K562 (cell line): ENCODE measurements around the gene SEL1L. TPM values are rescaled to one million over a fixed set of nuclear protein-coding genes. Genes with fewer than 3 reads are reported as not detected.

Source experiments
- ATAC-seq: fragments of 200-7000 bp; cut with Tn5 transposase; 3 replicates; pipeline ENCODE4 v1.9.1; 2020; ENCODE audit warnings: moderate library complexity
- BruUV-seq: library from RNA; stranded (reverse); fragments of 400-500 nt; replicated peaks from 2 replicates; lab custom pipeline; 2021; lab: Mats Ljungman, UMichigan
- CTCF ChIA-PET: fragments of 300-600 bp; formaldehyde crosslinking; extraction: SDS; loops from one replicate; lab custom pipeline; 2021; ENCODE audit warnings: low intra/inter-chr PET ratio; lab: Yijun Ruan, JAX
- POLR2A ChIA-PET: fragments of 300-600, 350-650 bp; sonication (Branson Sonifier 250); formaldehyde crosslinking; extraction: SDS; loops from one replicate; lab custom pipeline; 2021; ENCODE audit warnings: antibody characterized with exemption, inconsistent platforms; lab: Yijun Ruan, JAX
- DNase-seq, 4 experiments: peaks; one replicate each; pipeline versions ENCODE4 v3.0.0 to v3.0.0-alpha.2; 2011 to 2018; ENCODE audit warnings: low spot score in 3 of 4, mixed read lengths in 3 of 4; ENCODE audit errors: extremely low read depth in 1 of 4
- FAIRE-seq: peaks from 2 replicates; lab custom pipeline; 2011; peaks lifted over from hg19 to GRCh38; lab: Jason Lieb, UNC
- H2AFZ ChIP-seq: 2 replicates; pipeline ENCODE4 v1.6.0; 2011; ENCODE audit warnings: low read depth, low read length, control low read depth, inconsistent platforms
- H3K27ac ChIP-seq: fragments of 200-600 bp; 3 replicates; pipeline ENCODE4 v1.8.0; 2011; ENCODE audit warnings: low read depth, mild to moderate bottlenecking, control low read depth, inconsistent platforms, low read length, moderate library complexity, mixed read lengths; ENCODE audit errors: extremely low read depth
- H3K27me3 ChIP-seq, 2 experiments: fragments of 300-600 bp in 1 of 2; 2 replicates in 1 of 2; 3 replicates in 1 of 2; pipeline versions ENCODE4 v1.6.0 to v1.8.0; 2011; ENCODE audit warnings: inconsistent platforms in 2 of 2, low read length in 2 of 2, mild to moderate bottlenecking in 1 of 2, mixed read lengths in 1 of 2, moderate library complexity in 1 of 2; ENCODE audit not compliant: control insufficient read depth in 2 of 2, insufficient read depth in 2 of 2
- H3K36me3 ChIP-seq: fragments of 300-600 bp; 3 replicates; pipeline ENCODE4 v1.8.0; 2011; ENCODE audit warnings: mild to moderate bottlenecking, low read length, inconsistent platforms; ENCODE audit not compliant: control insufficient read depth, insufficient read depth
- H3K4me1 ChIP-seq, 2 experiments: fragments of 200-600 bp in 1 of 2; replicated peaks in 1 of 2; 2 replicates in 1 of 2; 3 replicates in 1 of 2; pipeline versions ENCODE4 v1.5.1 to v1.8.0; 2011; ENCODE audit warnings: inconsistent platforms in 2 of 2, low read length in 2 of 2, mild to moderate bottlenecking in 1 of 2, mixed read lengths in 1 of 2, moderate library complexity in 1 of 2; ENCODE audit not compliant: control insufficient read depth in 2 of 2, insufficient read depth in 2 of 2
- H3K4me2 ChIP-seq: 2 replicates; pipeline ENCODE4 v1.6.1; 2011; ENCODE audit warnings: low read length, control low read depth, inconsistent platforms, mixed read lengths; ENCODE audit not compliant: insufficient read depth
- H3K4me3 ChIP-seq: fragments of 200-600 bp; sonication (generic), shearing (Covaris generic); 2 replicates; pipeline ENCODE4 v1.5.1; 2016; ENCODE audit warnings: control low read depth, inconsistent platforms
- H3K79me2 ChIP-seq: fragments of 200-600 bp; 3 replicates; pipeline ENCODE4 v1.8.0; 2011; ENCODE audit warnings: low read length, inconsistent platforms; ENCODE audit not compliant: control insufficient read depth, insufficient read depth
- H3K9ac ChIP-seq, 2 experiments: 2 replicates each; pipeline versions ENCODE4 v1.6.0 to v1.6.1; 2011; ENCODE audit warnings: low read depth in 2 of 2, low read length in 2 of 2, control low read depth in 1 of 2, inconsistent platforms in 1 of 2, mild to moderate bottlenecking in 1 of 2, mixed read lengths in 1 of 2; ENCODE audit not compliant: insufficient read depth in 1 of 2
- H3K9me1 ChIP-seq: one replicate; pipeline ENCODE4 v1.6.0; 2011; ENCODE audit warnings: inconsistent platforms, mild to moderate bottlenecking, low read length, moderate library complexity; ENCODE audit not compliant: control insufficient read depth, insufficient read depth
- H3K9me3 ChIP-seq: replicated peaks from 2 replicates; pipeline ENCODE4 v1.5.1; 2011; ENCODE audit warnings: low read depth, low read length, inconsistent platforms; ENCODE audit not compliant: control insufficient read depth, insufficient read depth
- H4K20me1 ChIP-seq: replicated peaks from 2 replicates; pipeline ENCODE4 v1.6.1; 2011; ENCODE audit warnings: low read length, inconsistent platforms, mixed read lengths; ENCODE audit not compliant: control insufficient read depth, insufficient read depth
- NFRKB ChIP-seq: fragments of 450-650 bp; IDR thresholded peaks from 2 replicates; pipeline ENCODE4 v1.6.1; 2016; ENCODE audit warnings: low read depth
- WGBS: fragments of 100-300 bp; shearing (Covaris generic); methylation state at CpG from one replicate; pipeline ENCODE4 v1.1.6; 2016; ENCODE audit warnings: low coverage, mixed read lengths; ENCODE audit not compliant: insufficient coverage; ENCODE audit errors: missing lambda C conversion rate; 5-methylcytosine and 5-hydroxymethylcytosine counted together
- in situ Hi-C: fragments of 300-500 bp; cut with MboI; formaldehyde crosslinking; loops from 4 replicates; pipeline ENCODE4 v1.15.0; 2018; ENCODE audit warnings: inconsistent platforms, mixed read lengths
- intact Hi-C: fragments of 100-400 bp; cut with micrococcal nuclease; formaldehyde crosslinking; loops from 2 replicates; pipeline ENCODE4 v1.14.2; 2022
- polyA plus RNA-seq, 8 experiments: library from polyadenylated mRNA; depleted of rRNA in 4 of 8; stranded (reverse) in 5 of 8; unstranded in 3 of 8; fragments of >200 nt; fragmentation: Nextera tagmentation in 2 of 8; fragmentation: Illumina TruSeq in 1 of 8; extraction: Ambion mirVana in 2 of 8; extraction: Trizol in 1 of 8; gene quantifications; 2 replicates each; pipeline versions ENCODE4 v1.2.1 to v1.2.3, GENCODE V29; 2011 to 2014; ENCODE audit warnings: inconsistent platforms in 1 of 8, missing spikeins in 1 of 8
- total RNA-seq, 7 experiments: library from RNA; depleted of rRNA in 6 of 7; stranded (reverse); fragments of >200 nt in 6 of 7; fragmentation: Illumina TruSeq in 2 of 7; extraction: Trizol in 2 of 7; gene quantifications; 2 replicates each; pipeline versions ENCODE4 v1.2.1 to v1.2.3, GENCODE V29; 2011 to 2021; ENCODE audit warnings: low replicate concordance in 1 of 7
- TF ChIP-seq, protein P1 (sequence below): IDR thresholded peaks from 2 replicates; pipeline ENCODE4 v1.6.1; 2011; ENCODE audit not compliant: insufficient read length; ENCODE audit errors: extremely low read depth
- TF ChIP-seq, protein P2 (sequence below): fragments of 450-650 bp; IDR thresholded peaks from 2 replicates; pipeline ENCODE4 v1.6.1; 2016; ENCODE audit warnings: mild to moderate bottlenecking, moderate library complexity
- TF ChIP-seq, protein P3 (sequence below): sonication (generic); formaldehyde crosslinking; IDR thresholded peaks from 2 replicates; pipeline ENCODE4 v1.8.0; 2022; ENCODE audit warnings: mild to moderate bottlenecking, missing genetic modification reagents

SEL1L gene
- total and polyA plus RNA-seq, 9 of the 15 experiments (the other 6 are each of a cell fraction or from before 2014, with no cell fraction given) = 7.7 to 21.1 (median 13.6) TPM

DNA sequence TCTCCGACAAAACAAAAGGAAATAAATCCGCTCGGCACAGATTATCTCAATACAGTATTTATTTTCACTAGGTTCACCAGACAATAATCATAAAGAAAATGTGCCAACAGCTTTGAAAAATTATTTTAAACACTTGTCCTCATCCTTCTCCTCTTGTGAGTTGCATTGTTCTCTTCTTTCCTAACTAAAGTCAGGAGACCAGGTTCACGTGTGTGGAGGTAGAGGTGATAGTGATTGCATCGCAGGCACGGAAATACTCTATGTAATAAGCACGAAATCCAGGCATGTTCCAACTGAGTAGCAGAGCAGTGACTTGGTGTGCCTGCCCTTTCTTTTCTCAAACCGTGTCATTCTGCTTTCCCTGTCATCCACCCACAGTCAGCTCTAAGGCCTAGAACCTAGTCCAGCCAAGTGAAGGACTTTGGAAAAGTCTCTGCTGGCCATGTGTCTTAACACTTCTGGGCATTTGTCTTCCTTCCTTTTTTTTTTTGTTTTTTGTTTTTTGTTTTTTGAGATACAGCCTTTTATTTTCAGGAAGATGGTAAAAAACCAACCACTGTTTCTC, 939 bp upstream of the SEL1L start:
- FAIRE-seq (no peak), DNase-seq (no peak), ATAC-seq (no peak)
- Histone ChIP-seq H3K4me1 (peaks cover 0 to 12% of the 10 kb centered on the region in 2 experiments; a peak in 3 of 5 replicates), H3K27ac (0 out of 3 replicates have a peak overlapping the region, but pooled peaks have one; percentile 6), H3K36me3 (no peaks in the 10 kb centered on the region), H3K27me3 (no peaks in the 10 kb centered on the region), H2AFZ (peak overlapping the region; percentile 85), H3K4me2 (no peak overlapping the region), H3K79me2 (peaks cover 15% of the 10 kb centered on the region), H4K20me1 (no peaks in the 10 kb centered on the region), H3K9me3 (no peaks in the 10 kb centered on the region; the same call in 1 of the 2 replicates), H3K4me3 (no peak overlapping the region), H3K9me1 (no peaks in the 10 kb centered on the region), H3K9ac (peak overlapping the region in 1 of 2 experiments; percentile 31; a peak in 1 of 4 replicates)
- 74% methylated on average over 8 of the region's 8 CpGs for WGBS
- intact Hi-C loops (loop anchor here (5.0 kb wide), 1 partner anchor 317 kb away; no protein-coding TSS in a partner anchor), in situ Hi-C loops (no loop called here)
- ChIA-PET CTCF (no interaction called here), POLR2A (interaction anchor here (1.2 to 1.4 kb wide), 2 partner anchors 10 to 314 kb away, joined by 3 to 7 read pairs; partner anchors contain the start of gene GTF2A1)
- no TSS peak for BruUV-seq
- TF ChIP-seq, protein P1, sequence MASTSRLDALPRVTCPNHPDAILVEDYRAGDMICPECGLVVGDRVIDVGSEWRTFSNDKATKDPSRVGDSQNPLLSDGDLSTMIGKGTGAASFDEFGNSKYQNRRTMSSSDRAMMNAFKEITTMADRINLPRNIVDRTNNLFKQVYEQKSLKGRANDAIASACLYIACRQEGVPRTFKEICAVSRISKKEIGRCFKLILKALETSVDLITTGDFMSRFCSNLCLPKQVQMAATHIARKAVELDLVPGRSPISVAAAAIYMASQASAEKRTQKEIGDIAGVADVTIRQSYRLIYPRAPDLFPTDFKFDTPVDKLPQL = no peak
- no peak for TF ChIP-seq NFRKB
- TF ChIP-seq, protein P2, sequence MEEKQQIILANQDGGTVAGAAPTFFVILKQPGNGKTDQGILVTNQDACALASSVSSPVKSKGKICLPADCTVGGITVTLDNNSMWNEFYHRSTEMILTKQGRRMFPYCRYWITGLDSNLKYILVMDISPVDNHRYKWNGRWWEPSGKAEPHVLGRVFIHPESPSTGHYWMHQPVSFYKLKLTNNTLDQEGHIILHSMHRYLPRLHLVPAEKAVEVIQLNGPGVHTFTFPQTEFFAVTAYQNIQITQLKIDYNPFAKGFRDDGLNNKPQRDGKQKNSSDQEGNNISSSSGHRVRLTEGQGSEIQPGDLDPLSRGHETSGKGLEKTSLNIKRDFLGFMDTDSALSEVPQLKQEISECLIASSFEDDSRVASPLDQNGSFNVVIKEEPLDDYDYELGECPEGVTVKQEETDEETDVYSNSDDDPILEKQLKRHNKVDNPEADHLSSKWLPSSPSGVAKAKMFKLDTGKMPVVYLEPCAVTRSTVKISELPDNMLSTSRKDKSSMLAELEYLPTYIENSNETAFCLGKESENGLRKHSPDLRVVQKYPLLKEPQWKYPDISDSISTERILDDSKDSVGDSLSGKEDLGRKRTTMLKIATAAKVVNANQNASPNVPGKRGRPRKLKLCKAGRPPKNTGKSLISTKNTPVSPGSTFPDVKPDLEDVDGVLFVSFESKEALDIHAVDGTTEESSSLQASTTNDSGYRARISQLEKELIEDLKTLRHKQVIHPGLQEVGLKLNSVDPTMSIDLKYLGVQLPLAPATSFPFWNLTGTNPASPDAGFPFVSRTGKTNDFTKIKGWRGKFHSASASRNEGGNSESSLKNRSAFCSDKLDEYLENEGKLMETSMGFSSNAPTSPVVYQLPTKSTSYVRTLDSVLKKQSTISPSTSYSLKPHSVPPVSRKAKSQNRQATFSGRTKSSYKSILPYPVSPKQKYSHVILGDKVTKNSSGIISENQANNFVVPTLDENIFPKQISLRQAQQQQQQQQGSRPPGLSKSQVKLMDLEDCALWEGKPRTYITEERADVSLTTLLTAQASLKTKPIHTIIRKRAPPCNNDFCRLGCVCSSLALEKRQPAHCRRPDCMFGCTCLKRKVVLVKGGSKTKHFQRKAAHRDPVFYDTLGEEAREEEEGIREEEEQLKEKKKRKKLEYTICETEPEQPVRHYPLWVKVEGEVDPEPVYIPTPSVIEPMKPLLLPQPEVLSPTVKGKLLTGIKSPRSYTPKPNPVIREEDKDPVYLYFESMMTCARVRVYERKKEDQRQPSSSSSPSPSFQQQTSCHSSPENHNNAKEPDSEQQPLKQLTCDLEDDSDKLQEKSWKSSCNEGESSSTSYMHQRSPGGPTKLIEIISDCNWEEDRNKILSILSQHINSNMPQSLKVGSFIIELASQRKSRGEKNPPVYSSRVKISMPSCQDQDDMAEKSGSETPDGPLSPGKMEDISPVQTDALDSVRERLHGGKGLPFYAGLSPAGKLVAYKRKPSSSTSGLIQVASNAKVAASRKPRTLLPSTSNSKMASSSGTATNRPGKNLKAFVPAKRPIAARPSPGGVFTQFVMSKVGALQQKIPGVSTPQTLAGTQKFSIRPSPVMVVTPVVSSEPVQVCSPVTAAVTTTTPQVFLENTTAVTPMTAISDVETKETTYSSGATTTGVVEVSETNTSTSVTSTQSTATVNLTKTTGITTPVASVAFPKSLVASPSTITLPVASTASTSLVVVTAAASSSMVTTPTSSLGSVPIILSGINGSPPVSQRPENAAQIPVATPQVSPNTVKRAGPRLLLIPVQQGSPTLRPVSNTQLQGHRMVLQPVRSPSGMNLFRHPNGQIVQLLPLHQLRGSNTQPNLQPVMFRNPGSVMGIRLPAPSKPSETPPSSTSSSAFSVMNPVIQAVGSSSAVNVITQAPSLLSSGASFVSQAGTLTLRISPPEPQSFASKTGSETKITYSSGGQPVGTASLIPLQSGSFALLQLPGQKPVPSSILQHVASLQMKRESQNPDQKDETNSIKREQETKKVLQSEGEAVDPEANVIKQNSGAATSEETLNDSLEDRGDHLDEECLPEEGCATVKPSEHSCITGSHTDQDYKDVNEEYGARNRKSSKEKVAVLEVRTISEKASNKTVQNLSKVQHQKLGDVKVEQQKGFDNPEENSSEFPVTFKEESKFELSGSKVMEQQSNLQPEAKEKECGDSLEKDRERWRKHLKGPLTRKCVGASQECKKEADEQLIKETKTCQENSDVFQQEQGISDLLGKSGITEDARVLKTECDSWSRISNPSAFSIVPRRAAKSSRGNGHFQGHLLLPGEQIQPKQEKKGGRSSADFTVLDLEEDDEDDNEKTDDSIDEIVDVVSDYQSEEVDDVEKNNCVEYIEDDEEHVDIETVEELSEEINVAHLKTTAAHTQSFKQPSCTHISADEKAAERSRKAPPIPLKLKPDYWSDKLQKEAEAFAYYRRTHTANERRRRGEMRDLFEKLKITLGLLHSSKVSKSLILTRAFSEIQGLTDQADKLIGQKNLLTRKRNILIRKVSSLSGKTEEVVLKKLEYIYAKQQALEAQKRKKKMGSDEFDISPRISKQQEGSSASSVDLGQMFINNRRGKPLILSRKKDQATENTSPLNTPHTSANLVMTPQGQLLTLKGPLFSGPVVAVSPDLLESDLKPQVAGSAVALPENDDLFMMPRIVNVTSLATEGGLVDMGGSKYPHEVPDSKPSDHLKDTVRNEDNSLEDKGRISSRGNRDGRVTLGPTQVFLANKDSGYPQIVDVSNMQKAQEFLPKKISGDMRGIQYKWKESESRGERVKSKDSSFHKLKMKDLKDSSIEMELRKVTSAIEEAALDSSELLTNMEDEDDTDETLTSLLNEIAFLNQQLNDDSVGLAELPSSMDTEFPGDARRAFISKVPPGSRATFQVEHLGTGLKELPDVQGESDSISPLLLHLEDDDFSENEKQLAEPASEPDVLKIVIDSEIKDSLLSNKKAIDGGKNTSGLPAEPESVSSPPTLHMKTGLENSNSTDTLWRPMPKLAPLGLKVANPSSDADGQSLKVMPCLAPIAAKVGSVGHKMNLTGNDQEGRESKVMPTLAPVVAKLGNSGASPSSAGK = 0 out of 2 replicates have a peak, but pooled peaks have one; percentile 15
- TF ChIP-seq, protein P3, sequence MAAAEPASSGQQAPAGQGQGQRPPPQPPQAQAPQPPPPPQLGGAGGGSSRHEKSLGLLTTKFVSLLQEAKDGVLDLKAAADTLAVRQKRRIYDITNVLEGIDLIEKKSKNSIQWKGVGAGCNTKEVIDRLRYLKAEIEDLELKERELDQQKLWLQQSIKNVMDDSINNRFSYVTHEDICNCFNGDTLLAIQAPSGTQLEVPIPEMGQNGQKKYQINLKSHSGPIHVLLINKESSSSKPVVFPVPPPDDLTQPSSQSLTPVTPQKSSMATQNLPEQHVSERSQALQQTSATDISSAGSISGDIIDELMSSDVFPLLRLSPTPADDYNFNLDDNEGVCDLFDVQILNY = no peak
